Keratinocyte (primary cell): ENCODE measurements around the gene ACP1. TPM values are rescaled to one million over a fixed set of nuclear protein-coding genes. Genes with fewer than 3 reads are reported as not detected.

Experiments
- DNase-seq: peaks from one replicate; pipeline ENCODE4 v3.0.0-alpha.2; 2011; ENCODE audit warnings: low read depth, missing footprints, low spot score
- FAIRE-seq: peaks from 2 replicates; lab custom pipeline; 2011; peaks lifted over from hg19 to GRCh38; lab: Jason Lieb, UNC
- H2AFZ ChIP-seq: 2 replicates; pipeline ENCODE4 v1.6.0; 2012; ENCODE audit warnings: low read length, control low read depth, inconsistent platforms; ENCODE audit not compliant: control insufficient read depth
- H3K27ac ChIP-seq: 2 replicates; pipeline ENCODE4 v1.5.1; 2011; ENCODE audit warnings: low read length; ENCODE audit not compliant: control insufficient read depth, insufficient read depth
- H3K27me3 ChIP-seq: 3 replicates; pipeline ENCODE4 v1.6.0; 2011; ENCODE audit warnings: low read length; ENCODE audit not compliant: control insufficient read depth, insufficient read depth; ENCODE audit errors: extremely low read depth
- H3K36me3 ChIP-seq, 2 experiments: 2 replicates in 1 of 2; 3 replicates in 1 of 2; pipeline ENCODE4 v1.5.1; 2011; ENCODE audit warnings: low read length in 2 of 2, mild to moderate bottlenecking in 1 of 2; ENCODE audit not compliant: control insufficient read depth in 2 of 2, insufficient read depth in 2 of 2; ENCODE audit errors: extremely low read depth in 1 of 2
- H3K4me1 ChIP-seq: 3 replicates; pipeline ENCODE4 v1.5.1; 2011; ENCODE audit warnings: low read length; ENCODE audit not compliant: control insufficient read depth, insufficient read depth; ENCODE audit errors: extremely low read depth
- H3K4me2 ChIP-seq: 3 replicates; pipeline ENCODE4 v1.6.0; 2011; ENCODE audit warnings: low read depth, low read length; ENCODE audit not compliant: control insufficient read depth, insufficient read depth; ENCODE audit errors: extremely low read depth
- H3K4me3 ChIP-seq, 3 experiments: fragments of 200-600 bp in 1 of 3; sonication (generic) in 1 of 3; 2 replicates in 2 of 3; 3 replicates in 1 of 3; pipeline ENCODE4 v1.5.1; 2011 to 2016; ENCODE audit warnings: low read length in 3 of 3, mild to moderate bottlenecking in 3 of 3, control low read depth in 2 of 3, inconsistent platforms in 1 of 3, low read depth in 1 of 3, mixed read lengths in 1 of 3, mixed run types in 1 of 3, moderate library complexity in 1 of 3; ENCODE audit not compliant: control insufficient read depth in 2 of 3, insufficient read depth in 2 of 3; ENCODE audit errors: extremely low read depth in 1 of 3
- H3K79me2 ChIP-seq: 2 replicates; pipeline ENCODE4 v1.6.0; 2012; ENCODE audit warnings: low read length; ENCODE audit not compliant: control insufficient read depth, insufficient read depth
- H3K9ac ChIP-seq: 3 replicates; pipeline ENCODE4 v1.6.0; 2011; ENCODE audit warnings: low read length; ENCODE audit not compliant: control insufficient read depth, insufficient read depth; ENCODE audit errors: extremely low read depth
- H3K9me1 ChIP-seq: 3 replicates; pipeline ENCODE4 v1.6.0; 2011; ENCODE audit warnings: low read length; ENCODE audit not compliant: control insufficient read depth, insufficient read depth; ENCODE audit errors: extremely low read depth
- H3K9me3 ChIP-seq: 2 replicates; pipeline ENCODE4 v1.5.1; 2012; ENCODE audit warnings: low read depth, low read length; ENCODE audit not compliant: control insufficient read depth
- H4K20me1 ChIP-seq: 3 replicates; pipeline ENCODE4 v1.6.0; 2011; ENCODE audit warnings: low read length; ENCODE audit not compliant: control insufficient read depth, insufficient read depth; ENCODE audit errors: extremely low read depth
- CTCF ChIP-seq, 3 experiments: IDR thresholded peaks in 1 of 3; conservative IDR thresholded peaks in 1 of 3; optimal IDR thresholded peaks in 1 of 3; 2 replicates in 2 of 3; 3 replicates in 1 of 3; pipeline versions ENCODE3 to v1.5.1; 2011; ENCODE audit warnings: low read length in 3 of 3, mild to moderate bottlenecking in 3 of 3, moderate library complexity in 2 of 3, control low read depth in 1 of 3, inconsistent platforms in 1 of 3; ENCODE audit not compliant: insufficient read depth in 2 of 3; ENCODE audit errors: extremely low read depth in 1 of 3
- EZH2 ChIP-seq: IDR thresholded peaks from one replicate; pipeline ENCODE4 v1.6.1; 2012; ENCODE audit warnings: inconsistent platforms, mild to moderate bottlenecking, low read length, moderate library complexity
- dilution Hi-C: fragments of 300-500 bp; cut with MboI; formaldehyde crosslinking; loops from one replicate; pipeline ENCODE4 v1.7.0; 2020; ENCODE audit warnings: low sequenced_read_pairs; ENCODE audit not compliant: extremely low pct_ligation_motif_present
- polyA plus RNA-seq, 5 experiments: library from polyadenylated mRNA; depleted of rRNA in 3 of 5; stranded (reverse) in 3 of 5; stranded (forward) in 1 of 5; unstranded in 1 of 5; fragments of >200 nt; gene quantifications; 1 replicate in 1 of 5; 2 replicates in 3 of 5; 3 replicates in 1 of 5; pipeline versions ENCODE4 v1.2.1 to v1.2.3, GENCODE V29; 2011 to 2012; ENCODE audit warnings: missing spikeins in 2 of 5, low read depth in 1 of 5, low replicate concordance in 1 of 5

Gene ACP1
- polyA plus RNA-seq, 1 donor (not counting 4 experiments of a cell fraction or from before 2014, with no cell fraction given), result 123 TPM

- Histone ChIP-seq H3K36me3 (no peaks in the 10 kb centered on the region), H2AFZ (no peak overlapping the region), H3K79me2 (no peaks in the 10 kb centered on the region), H3K27me3 (no peaks in the 10 kb centered on the region), H3K4me1 (no peaks in the 10 kb centered on the region), H3K4me2 (no peak overlapping the region), H3K9me1 (no peaks in the 10 kb centered on the region), H3K9ac (no peak overlapping the region), H3K9me3 (no peaks in the 10 kb centered on the region), H4K20me1 (no peaks in the 10 kb centered on the region), H3K27ac (no peak overlapping the region), H3K4me3 (no peak overlapping the region)
- no peak for DNase-seq
- dilution Hi-C loops, result no loop called here
- no peak for TF ChIP-seq CTCF (optimal IDR thresholded peaks at IDR 0.05 in 1 of 3, IDR thresholded peaks at IDR 0.05 in 1 of 3, conservative IDR thresholded peaks at IDR 0.05 in 1 of 3; ENCODE audit: extremely low read depth in 1 of 3, insufficient read depth in 2 of 3, low read length in 3 of 3)
- TF ChIP-seq EZH2, result no peak
- no peak for FAIRE-seq
These were observed 46.2 kb downstream of the ACP1 start for GRCh38 chr2:310994-311393.

GRCh38 chr2:313991-314390, 49.2 kb downstream of the ACP1 start:
- TF ChIP-seq EZH2 (no peak), CTCF (optimal IDR thresholded peaks at IDR 0.05 in 1 of 3, IDR thresholded peaks at IDR 0.05 in 1 of 3, conservative IDR thresholded peaks at IDR 0.05 in 1 of 3; ENCODE audit: extremely low read depth in 1 of 3, insufficient read depth in 2 of 3, low read length in 3 of 3) (no peak)
- Histone ChIP-seq H4K20me1 (no peaks in the 10 kb centered on the region), H3K4me3 (no peak overlapping the region), H3K4me1 (peaks cover 3% of the 10 kb centered on the region), H3K27me3 (no peaks in the 10 kb centered on the region), H3K9ac (no peak overlapping the region), H3K79me2 (no peaks in the 10 kb centered on the region), H3K36me3 (no peaks in the 10 kb centered on the region), H3K27ac (no peak overlapping the region), H2AFZ (no peak overlapping the region), H3K4me2 (no peak overlapping the region), H3K9me3 (no peaks in the 10 kb centered on the region), H3K9me1 (no peaks in the 10 kb centered on the region)
- dilution Hi-C loops, result no loop called here
- no peak for DNase-seq
- no peak for FAIRE-seq
